RWPE1 (cell line): ENCODE data around the gene CELA3A.
"Not testable (repeated sequence)": the region's sequence is repeated elsewhere in the genome, so short reads cannot be mapped to it uniquely, and the experiment has no call there.

Experiments
- CTCF ChIA-PET: fragments of 350-600 bp; sonication (Branson Sonifier 250); formaldehyde crosslinking; extraction: SDS; loops from one replicate; lab custom pipeline; 2021; lab: Yijun Ruan, JAX
- POLR2A ChIA-PET: fragments of 400-600 bp; formaldehyde crosslinking; extraction: SDS; loops from one replicate; lab custom pipeline; 2020; ENCODE audit warnings: antibody characterized with exemption; ENCODE audit not compliant: low non-redundant PET; lab: Yijun Ruan, JAX
- DNase-seq: peaks from one replicate; pipeline ENCODE4 v3.0.0; 2012; ENCODE audit warnings: low spot score
- H3K27ac ChIP-seq: fragments of 450-650 bp; 2 replicates; pipeline ENCODE4 v1.5.1; 2017
- TF ChIP-seq, protein P1 (sequence below): fragments of 450-650 bp; conservative IDR thresholded peaks from 2 replicates; pipeline ENCODE4 v1.5.1; 2017; ENCODE audit warnings: low read depth, mild to moderate bottlenecking

Gene CELA3A

DNA sequence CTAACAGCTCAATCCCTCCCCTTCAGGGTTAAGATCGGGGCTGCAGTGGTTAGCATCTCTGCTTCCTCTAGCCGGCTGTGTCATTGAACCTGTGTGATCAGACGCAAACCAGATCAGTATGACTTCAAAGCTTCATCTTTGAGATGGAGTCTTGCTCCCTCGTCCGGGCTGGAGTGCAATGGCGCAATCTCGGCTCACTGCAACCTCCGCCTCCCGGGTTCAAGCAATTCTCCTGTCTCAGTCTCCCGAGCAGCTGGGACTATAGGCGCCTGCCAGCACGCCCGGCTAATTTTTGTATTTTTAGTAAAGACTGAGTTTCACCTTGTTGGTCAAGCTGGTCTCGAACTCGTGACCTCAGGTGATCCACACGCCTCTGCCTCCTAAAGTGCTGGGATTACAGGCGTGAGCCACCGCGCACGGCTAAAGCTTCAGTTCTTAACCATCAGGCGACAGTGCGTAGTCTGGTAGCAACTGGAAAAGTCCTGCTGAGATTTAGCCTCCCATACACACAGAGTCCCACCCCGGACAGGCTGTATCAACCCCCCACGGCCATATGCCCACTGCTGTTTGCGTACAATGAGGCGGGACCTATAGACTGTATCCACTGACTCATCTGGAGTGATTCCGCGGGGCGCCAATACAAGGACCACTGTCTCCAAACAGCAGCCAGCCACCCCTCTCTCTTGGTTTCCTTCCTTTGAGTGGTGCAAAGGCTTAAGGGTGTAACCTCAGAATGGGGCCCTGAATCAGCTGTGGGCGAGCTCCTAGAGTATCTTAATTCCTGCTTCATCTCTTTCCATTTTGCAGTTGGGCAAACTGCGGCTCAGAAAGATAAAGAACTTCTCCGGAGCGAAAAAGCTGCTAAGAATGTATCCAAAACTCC lies 23.3 kb downstream of the CELA3A start:
- CTCF ChIA-PET: interaction anchor here (0.5 to 0.6 kb wide), 3 partner anchors 15 to 1960 kb away, joined by 3 to 6 read pairs (median 3); no protein-coding TSS in a partner anchor
- POLR2A ChIA-PET: interaction anchor here (1.4 to 1.5 kb wide), 3 partner anchors 20 to 29 kb away, joined by 6 to 8 read pairs (median 7); partner anchors contain the start of gene CDC42
- TF ChIP-seq, protein P1, sequence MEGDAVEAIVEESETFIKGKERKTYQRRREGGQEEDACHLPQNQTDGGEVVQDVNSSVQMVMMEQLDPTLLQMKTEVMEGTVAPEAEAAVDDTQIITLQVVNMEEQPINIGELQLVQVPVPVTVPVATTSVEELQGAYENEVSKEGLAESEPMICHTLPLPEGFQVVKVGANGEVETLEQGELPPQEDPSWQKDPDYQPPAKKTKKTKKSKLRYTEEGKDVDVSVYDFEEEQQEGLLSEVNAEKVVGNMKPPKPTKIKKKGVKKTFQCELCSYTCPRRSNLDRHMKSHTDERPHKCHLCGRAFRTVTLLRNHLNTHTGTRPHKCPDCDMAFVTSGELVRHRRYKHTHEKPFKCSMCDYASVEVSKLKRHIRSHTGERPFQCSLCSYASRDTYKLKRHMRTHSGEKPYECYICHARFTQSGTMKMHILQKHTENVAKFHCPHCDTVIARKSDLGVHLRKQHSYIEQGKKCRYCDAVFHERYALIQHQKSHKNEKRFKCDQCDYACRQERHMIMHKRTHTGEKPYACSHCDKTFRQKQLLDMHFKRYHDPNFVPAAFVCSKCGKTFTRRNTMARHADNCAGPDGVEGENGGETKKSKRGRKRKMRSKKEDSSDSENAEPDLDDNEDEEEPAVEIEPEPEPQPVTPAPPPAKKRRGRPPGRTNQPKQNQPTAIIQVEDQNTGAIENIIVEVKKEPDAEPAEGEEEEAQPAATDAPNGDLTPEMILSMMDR: no peak
- H3K27ac ChIP-seq: peak overlapping the region; percentile 96
- peak; percentile 52 for DNase-seq

DNA sequence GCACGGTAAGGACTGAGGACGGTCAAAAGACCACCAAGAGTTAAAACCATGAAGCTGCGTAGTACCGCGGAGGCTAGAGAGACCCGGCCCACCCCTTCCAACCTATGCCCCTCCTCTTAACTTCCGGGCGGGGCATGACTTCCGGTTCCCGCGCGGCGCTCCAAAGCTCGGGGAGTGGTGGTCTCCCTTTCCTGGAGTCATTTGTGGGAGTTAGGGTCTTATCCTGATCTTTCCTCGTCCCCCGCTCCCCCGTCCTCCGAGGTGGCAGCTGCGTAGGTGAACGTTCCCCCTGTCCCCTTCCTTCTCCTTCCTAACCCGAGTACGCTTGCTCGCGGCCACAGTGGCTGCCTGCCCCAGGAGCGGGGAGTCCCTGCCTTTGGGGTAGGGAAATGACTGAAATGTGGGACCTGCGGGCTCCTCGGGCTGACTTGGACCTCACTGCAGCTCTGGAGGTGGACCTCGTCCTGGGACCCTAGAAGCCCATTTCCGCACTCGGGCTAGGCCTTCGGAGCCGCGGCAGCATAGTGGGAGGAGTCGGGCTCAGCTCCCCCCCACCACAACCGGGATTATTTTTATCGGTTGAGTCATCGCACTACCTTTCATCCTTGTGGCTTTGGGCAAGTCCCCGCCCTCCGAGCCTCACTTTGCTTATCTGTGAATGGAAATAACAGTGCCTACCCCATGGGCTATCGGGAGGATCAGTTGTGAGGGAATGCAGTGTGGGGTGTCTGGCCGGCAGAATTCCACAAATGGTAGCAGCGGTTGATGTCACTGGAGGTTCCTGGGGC lies 24.1 kb downstream of the CELA3A start:
- peak overlapping the region; percentile 96 for H3K27ac ChIP-seq
- DNase-seq: peak; percentile 95
- POLR2A ChIA-PET: interaction anchor here (0.6 to 1.5 kb wide), 4 partner anchors 19 to 54 kb away, joined by 3 to 8 read pairs (median 6); partner anchors contain the start of gene CDC42
- TF ChIP-seq, protein P1: no peak
- CTCF ChIA-PET: interaction anchor here (0.6 kb wide), 2 partner anchors 14 to 35 kb away, joined by 3 to 6 read pairs; no protein-coding TSS in a partner anchor

DNA sequence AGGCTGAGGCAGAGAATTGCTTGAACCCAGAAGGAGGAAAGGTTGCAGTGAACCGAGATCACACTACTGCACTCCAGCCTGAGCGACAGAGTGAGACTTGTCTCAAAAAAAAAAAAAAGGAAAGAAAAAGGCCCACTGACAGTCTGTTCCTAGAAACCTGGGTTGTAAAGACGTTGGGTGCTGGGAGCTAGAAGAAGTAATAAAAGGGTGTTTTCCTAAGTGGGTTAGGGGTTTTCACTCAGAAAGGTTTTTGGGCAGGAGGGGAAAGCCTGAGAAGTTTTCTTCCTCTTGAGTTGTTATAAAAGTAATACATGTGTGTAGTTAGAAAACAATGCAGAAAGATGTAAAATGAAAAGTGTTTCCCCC lies 25.4 kb downstream of the CELA3A start:
- H3K27ac ChIP-seq: no peak overlapping the region
- TF ChIP-seq, protein P1: no peak
- CTCF ChIA-PET: no interaction called here
- POLR2A ChIA-PET: no interaction called here
- DNase-seq: no peak

GRCh38 chr1:22030057-22030456 lies 28.6 kb downstream of the CELA3A start:
- TF ChIP-seq, protein P1: no peak
- ChIA-PET POLR2A (no interaction called here), CTCF (no interaction called here)
- H3K27ac ChIP-seq: no peak overlapping the region
- DNase-seq: no peak

DNA sequence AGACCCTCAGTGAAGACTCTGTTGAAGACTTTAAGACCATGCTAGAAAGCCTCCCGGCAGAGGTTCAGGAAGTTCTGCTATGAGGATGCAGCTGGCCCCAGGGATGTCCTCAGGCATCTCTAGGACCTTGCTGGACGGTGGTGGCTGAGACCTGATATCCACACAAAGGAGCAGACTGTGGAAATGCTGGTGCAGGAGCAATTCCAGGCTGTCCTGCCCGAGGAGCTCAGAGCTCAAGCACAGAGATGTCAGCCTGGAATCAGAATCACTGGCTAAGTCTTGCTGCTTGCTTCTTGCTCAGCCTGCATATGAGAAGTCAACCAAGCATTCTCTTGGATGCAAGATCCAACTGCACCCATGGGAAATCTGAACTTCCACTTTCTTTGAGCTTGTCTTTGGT lies 29.0 kb downstream of the CELA3A start:
- no peak overlapping the region for H3K27ac ChIP-seq
- DNase-seq: no peak
- TF ChIP-seq, protein P1: no peak
- CTCF ChIA-PET: no interaction called here
- POLR2A ChIA-PET: no interaction called here

DNA sequence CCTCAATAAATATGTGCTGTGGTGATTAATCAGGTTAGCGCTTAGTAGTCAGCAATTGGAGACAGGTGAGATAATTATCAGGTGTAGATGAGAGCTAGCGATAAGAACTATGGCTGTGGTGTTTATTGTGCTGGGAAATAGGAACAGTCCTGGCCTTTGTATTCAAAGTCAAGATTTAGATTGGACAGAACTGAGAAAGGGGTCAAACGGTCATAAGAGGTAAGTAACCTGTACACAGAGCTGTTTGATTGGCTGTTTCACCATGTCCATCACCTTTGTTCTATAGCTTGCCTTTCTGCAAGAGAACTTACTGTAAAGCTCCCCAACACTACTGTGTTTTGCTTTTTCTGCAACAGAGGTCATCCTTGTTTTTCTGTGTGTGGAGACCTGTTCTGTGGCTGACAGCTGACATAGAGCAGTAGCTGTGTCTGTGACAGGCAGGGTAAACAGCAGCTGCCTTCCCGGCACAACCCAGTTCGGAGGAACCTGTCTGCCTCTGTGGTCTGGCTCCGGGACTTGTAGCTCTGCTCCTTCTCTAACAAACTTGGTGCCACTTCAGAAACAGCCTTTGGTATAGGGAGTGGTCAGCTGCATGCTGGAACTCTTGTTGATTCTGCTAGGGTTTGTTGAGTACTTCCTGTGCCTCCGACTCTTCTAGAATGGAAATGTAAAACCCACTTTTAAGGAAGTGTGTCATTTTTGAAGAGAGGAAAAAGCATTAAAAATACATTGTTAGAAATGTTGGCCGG lies 29.9 kb downstream of the CELA3A start:
- no peak overlapping the region for H3K27ac ChIP-seq
- ChIA-PET CTCF (no interaction called here), POLR2A (no interaction called here)
- TF ChIP-seq, protein P1: no peak
- DNase-seq: no peak

- H3K27ac ChIP-seq, DNase-seq: not testable (repeated sequence)
- CTCF ChIA-PET: interaction anchor here (0.6 kb wide), 1 partner anchor 329 kb away, joined by 3 read pairs; no protein-coding TSS in a partner anchor
- POLR2A ChIA-PET: interaction anchor here (0.6 kb wide), 1 partner anchor 17 kb away, joined by 3 read pairs; no protein-coding TSS in a partner anchor
Observed at GRCh38 chr1:22034834-22035233, 33.4 kb downstream of the CELA3A start.
